ENCODE results near the gene CFAP69. TPM values are rescaled to one million over a fixed set of nuclear protein-coding genes. Genes with fewer than 3 reads are reported as not detected.

The CFAP69 gene
- total and polyA plus RNA-seq, 2 donors (not counting 1 experiment from before 2014, with no cell fraction given): 1.3 to 7.1 TPM

DNA sequence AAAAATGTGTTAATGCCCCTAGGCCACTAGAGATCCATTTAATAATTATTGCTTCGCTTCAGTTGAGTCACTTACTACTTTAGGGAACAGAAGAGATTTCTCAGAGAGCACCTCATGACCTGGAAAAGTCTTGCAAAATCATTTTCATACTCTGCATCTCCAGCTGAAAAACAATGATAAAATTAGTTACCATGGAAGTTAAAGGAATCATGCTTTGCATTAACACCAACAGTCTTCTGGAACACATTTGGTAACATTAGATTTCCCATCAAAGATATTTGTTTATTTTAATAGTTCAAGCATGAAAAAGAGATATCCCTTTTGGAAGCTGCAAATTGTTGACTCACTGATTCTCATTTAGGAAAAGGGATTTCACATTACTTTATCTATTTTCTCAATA lies 35.2 kb upstream of the CFAP69 start:
- Histone ChIP-seq H3K4me2 (ENCODE audit: extremely low read depth, insufficient read depth, low read length) (no peak overlapping the region), H3K27ac (ENCODE audit: insufficient read depth, low read length) (no peak overlapping the region), H3K27me3 (ENCODE audit: control insufficient read depth, insufficient read depth, low read length) (no peaks in the 10 kb centered on the region), H3K4me3 (replicated peaks in 1 of 4; ENCODE audit: control extremely low read depth in 1 of 4, insufficient read depth in 1 of 4, low read depth in 3 of 4, low read length in 4 of 4) (no peak overlapping the region), H4K20me1 (ENCODE audit: control insufficient read depth, extremely low read depth, insufficient read depth, low read length) (no peaks in the 10 kb centered on the region), H3K9me3 (ENCODE audit: control insufficient read depth, insufficient read depth, low read depth, low read length) (no peaks in the 10 kb centered on the region), H3K9ac (ENCODE audit: insufficient read depth, low read length) (no peak overlapping the region), H3K36me3 (ENCODE audit: control insufficient read depth, insufficient read depth, low read length) (no peaks in the 10 kb centered on the region), H2AFZ (ENCODE audit: low read length) (no peak overlapping the region), H3K79me2 (ENCODE audit: control insufficient read depth, insufficient read depth, low read length) (no peaks in the 10 kb centered on the region), H3K4me1 (ENCODE audit: control insufficient read depth, extremely low read depth, insufficient read depth, low read length) (peaks cover 2% of the 10 kb centered on the region)
- TF ChIP-seq EZH2 (IDR thresholded peaks at IDR 0.05; ENCODE audit: low read length, missing control alignments): no peak
- TF ChIP-seq, protein P1, sequence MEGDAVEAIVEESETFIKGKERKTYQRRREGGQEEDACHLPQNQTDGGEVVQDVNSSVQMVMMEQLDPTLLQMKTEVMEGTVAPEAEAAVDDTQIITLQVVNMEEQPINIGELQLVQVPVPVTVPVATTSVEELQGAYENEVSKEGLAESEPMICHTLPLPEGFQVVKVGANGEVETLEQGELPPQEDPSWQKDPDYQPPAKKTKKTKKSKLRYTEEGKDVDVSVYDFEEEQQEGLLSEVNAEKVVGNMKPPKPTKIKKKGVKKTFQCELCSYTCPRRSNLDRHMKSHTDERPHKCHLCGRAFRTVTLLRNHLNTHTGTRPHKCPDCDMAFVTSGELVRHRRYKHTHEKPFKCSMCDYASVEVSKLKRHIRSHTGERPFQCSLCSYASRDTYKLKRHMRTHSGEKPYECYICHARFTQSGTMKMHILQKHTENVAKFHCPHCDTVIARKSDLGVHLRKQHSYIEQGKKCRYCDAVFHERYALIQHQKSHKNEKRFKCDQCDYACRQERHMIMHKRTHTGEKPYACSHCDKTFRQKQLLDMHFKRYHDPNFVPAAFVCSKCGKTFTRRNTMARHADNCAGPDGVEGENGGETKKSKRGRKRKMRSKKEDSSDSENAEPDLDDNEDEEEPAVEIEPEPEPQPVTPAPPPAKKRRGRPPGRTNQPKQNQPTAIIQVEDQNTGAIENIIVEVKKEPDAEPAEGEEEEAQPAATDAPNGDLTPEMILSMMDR (conservative IDR thresholded peaks at IDR 0.05 in 1 of 2, IDR thresholded peaks at IDR 0.05 in 1 of 2; ENCODE audit: low read depth in 1 of 2, low read length in 2 of 2): no peak
- peak; percentile 45 to 69 for DNase-seq (ENCODE audit: low read depth in 2 of 2)

- H4K20me1 ChIP-seq (ENCODE audit: control insufficient read depth, extremely low read depth, insufficient read depth, low read length): no peaks in the 10 kb centered on the region
- TF ChIP-seq EZH2 (IDR thresholded peaks at IDR 0.05; ENCODE audit: low read length, missing control alignments): no peak
- TF ChIP-seq, protein P1 (conservative IDR thresholded peaks at IDR 0.05 in 1 of 2, IDR thresholded peaks at IDR 0.05 in 1 of 2; ENCODE audit: low read depth in 1 of 2, low read length in 2 of 2): no peak
- H3K4me2 ChIP-seq (ENCODE audit: extremely low read depth, insufficient read depth, low read length): peak overlapping the region; percentile 87
- no peaks in the 10 kb centered on the region for H3K36me3 ChIP-seq (ENCODE audit: control insufficient read depth, insufficient read depth, low read length)
- DNase-seq (ENCODE audit: low read depth in 2 of 2): no peak
- H3K27me3 ChIP-seq (ENCODE audit: control insufficient read depth, insufficient read depth, low read length): no peaks in the 10 kb centered on the region
- H3K4me3 ChIP-seq (replicated peaks in 1 of 4; ENCODE audit: control extremely low read depth in 1 of 4, insufficient read depth in 1 of 4, low read depth in 3 of 4, low read length in 4 of 4): peak overlapping the region in 1 of 4 experiments; percentile 92
- no peak overlapping the region for H3K27ac ChIP-seq (ENCODE audit: insufficient read depth, low read length)
- H3K9ac ChIP-seq (ENCODE audit: insufficient read depth, low read length): no peak overlapping the region
- peaks cover 2% of the 10 kb centered on the region for H3K4me1 ChIP-seq (ENCODE audit: control insufficient read depth, extremely low read depth, insufficient read depth, low read length)
- no peak overlapping the region for H2AFZ ChIP-seq (ENCODE audit: low read length)
- no peaks in the 10 kb centered on the region for H3K79me2 ChIP-seq (ENCODE audit: control insufficient read depth, insufficient read depth, low read length)
- no peaks in the 10 kb centered on the region for H3K9me3 ChIP-seq (ENCODE audit: control insufficient read depth, insufficient read depth, low read depth, low read length)
These were observed 34.5 kb upstream of the CFAP69 start for GRCh38 chr7:90210475-90210874.

DNA sequence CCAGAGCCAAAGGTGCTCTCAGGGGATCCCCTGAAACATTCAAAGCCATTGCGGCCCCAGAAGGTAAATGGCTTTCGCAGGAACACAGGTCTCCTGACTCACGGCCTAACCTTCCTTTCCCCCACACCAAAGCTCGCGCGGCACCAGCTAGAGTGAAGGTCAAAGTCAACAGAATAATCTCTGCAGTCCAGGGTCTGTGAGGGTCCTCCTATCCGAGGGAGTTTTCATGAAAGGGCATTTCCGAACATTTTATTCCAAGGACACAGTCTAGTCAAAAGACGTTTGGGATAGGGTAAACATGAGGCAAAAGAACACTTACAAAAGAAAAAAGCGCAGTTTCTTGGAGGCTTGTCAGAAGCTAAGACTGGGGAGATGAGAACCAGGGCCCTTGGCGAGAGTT lies 34.0 kb upstream of the CFAP69 start:
- peak in 1 of 2 donors; percentile 17 for DNase-seq (ENCODE audit: low read depth in 2 of 2)
- Histone ChIP-seq H3K36me3 (ENCODE audit: control insufficient read depth, insufficient read depth, low read length) (no peaks in the 10 kb centered on the region), H3K27me3 (ENCODE audit: control insufficient read depth, insufficient read depth, low read length) (no peaks in the 10 kb centered on the region), H3K9ac (ENCODE audit: insufficient read depth, low read length) (peak overlapping the region; percentile 33), H4K20me1 (ENCODE audit: control insufficient read depth, extremely low read depth, insufficient read depth, low read length) (no peaks in the 10 kb centered on the region), H3K9me3 (ENCODE audit: control insufficient read depth, insufficient read depth, low read depth, low read length) (no peaks in the 10 kb centered on the region), H3K4me2 (ENCODE audit: extremely low read depth, insufficient read depth, low read length) (peak overlapping the region; percentile 87), H3K4me3 (replicated peaks in 1 of 4; ENCODE audit: control extremely low read depth in 1 of 4, insufficient read depth in 1 of 4, low read depth in 3 of 4, low read length in 4 of 4) (peak overlapping the region; percentile 53 to 92 (median 56)), H2AFZ (ENCODE audit: low read length) (peak overlapping the region; percentile 53), H3K79me2 (ENCODE audit: control insufficient read depth, insufficient read depth, low read length) (no peaks in the 10 kb centered on the region), H3K4me1 (ENCODE audit: control insufficient read depth, extremely low read depth, insufficient read depth, low read length) (peaks cover 2% of the 10 kb centered on the region), H3K27ac (ENCODE audit: insufficient read depth, low read length) (peak overlapping the region; percentile 67)
- TF ChIP-seq EZH2 (IDR thresholded peaks at IDR 0.05; ENCODE audit: low read length, missing control alignments): no peak
- TF ChIP-seq, protein P1 (conservative IDR thresholded peaks at IDR 0.05 in 1 of 2, IDR thresholded peaks at IDR 0.05 in 1 of 2; ENCODE audit: low read depth in 1 of 2, low read length in 2 of 2): no peak
